ENCODE measurements around the gene ING5.
A peak's percentile ranks its signal among the peaks of the same experiment; 100 is the strongest.

The ING5 gene

GRCh38 chr2:241673189-241673663, 28.6 kb upstream of the ING5 start:
- DNase-seq (ENCODE audit: low read depth): no peak
- no peak overlapping the region for H3K4me3 ChIP-seq (ENCODE audit: low read length)
- no peak for TF ChIP-seq CTCF (conservative IDR thresholded peaks at IDR 0.05; ENCODE audit: low read length)

GRCh38 chr2:241673797-241674725, 27.8 kb upstream of the ING5 start:
- DNase-seq (ENCODE audit: low read depth): peak; percentile 37
- H3K4me3 ChIP-seq (ENCODE audit: low read length): no peak overlapping the region
- no peak for TF ChIP-seq CTCF (conservative IDR thresholded peaks at IDR 0.05; ENCODE audit: low read length)

GRCh38 chr2:241675885-241676284, 26.0 kb upstream of the ING5 start:
- no peak overlapping the region for H3K4me3 ChIP-seq (ENCODE audit: low read length)
- TF ChIP-seq CTCF (conservative IDR thresholded peaks at IDR 0.05; ENCODE audit: low read length): no peak
- DNase-seq (ENCODE audit: low read depth): no peak

- no peak overlapping the region for H3K4me3 ChIP-seq (ENCODE audit: low read length)
- no peak for TF ChIP-seq CTCF (conservative IDR thresholded peaks at IDR 0.05; ENCODE audit: low read length)
These were observed 25.2 kb upstream of the ING5 start for GRCh38 chr2:241676665-241677064.

GRCh38 chr2:241677392-241677791, 24.4 kb upstream of the ING5 start:
- DNase-seq (ENCODE audit: low read depth): no peak
- H3K4me3 ChIP-seq (ENCODE audit: low read length): no peak overlapping the region
- TF ChIP-seq CTCF (conservative IDR thresholded peaks at IDR 0.05; ENCODE audit: low read length): no peak

More at GRCh38 chr2:241676665-241677064, 25.2 kb upstream of the ING5 start:
- no peak for DNase-seq (ENCODE audit: low read depth)

GRCh38 chr2:241678307-241678706, 23.5 kb upstream of the ING5 start:
- no peak overlapping the region for H3K4me3 ChIP-seq (ENCODE audit: low read length)
- TF ChIP-seq CTCF (conservative IDR thresholded peaks at IDR 0.05; ENCODE audit: low read length): no peak
- DNase-seq (ENCODE audit: low read depth): no peak
